Kidney (tissue), 14 donors: ENCODE measurements around the gene CHST2. TPM values are rescaled to one million over a fixed set of nuclear protein-coding genes. Genes with fewer than 3 reads are reported as not detected.

ENCODE experiments used
- DNase-seq, 5 donors: peaks; one replicate each; pipeline ENCODE4 v3.0.0-alpha.2; 2013 to 2020
- FAIRE-seq: peaks from 2 replicates; lab custom pipeline; 2012; peaks lifted over from hg19 to GRCh38; lab: Jason Lieb, UNC
- H3K27ac ChIP-seq, 2 donors: one replicate each; pipeline ENCODE4 v1.7.0; 2013; ENCODE audit warnings: low read depth in 2 of 2, low read length in 2 of 2, inconsistent platforms in 1 of 2
- H3K27me3 ChIP-seq: one replicate; pipeline ENCODE4 v1.7.1; 2013; ENCODE audit warnings: low read length, inconsistent platforms; ENCODE audit not compliant: control insufficient read depth, insufficient read depth
- H3K36me3 ChIP-seq, 3 donors: one replicate each; pipeline versions ENCODE4 v1.7.0 to v1.7.1; 2013; ENCODE audit warnings: low read length in 3 of 3, control low read depth in 1 of 3, inconsistent platforms in 1 of 3; ENCODE audit not compliant: insufficient read depth in 3 of 3, control insufficient read depth in 2 of 3
- H3K4me1 ChIP-seq, 3 donors: one replicate each; pipeline versions ENCODE4 v1.7.0 to v1.7.1; 2013; ENCODE audit warnings: low read length in 3 of 3, inconsistent platforms in 1 of 3, low read depth in 1 of 3; ENCODE audit not compliant: control insufficient read depth in 2 of 3, insufficient read depth in 2 of 3
- H3K4me3 ChIP-seq, 3 donors: one replicate each; pipeline versions ENCODE4 v1.7.0 to v1.8.1; 2013; ENCODE audit warnings: low read length in 3 of 3, control low read depth in 1 of 3, inconsistent platforms in 1 of 3
- H3K9ac ChIP-seq, 3 donors: one replicate each; pipeline versions ENCODE4 v1.7.0 to v1.7.1; 2013; ENCODE audit warnings: low read length in 3 of 3, control low read depth in 1 of 3, inconsistent platforms in 1 of 3
- H3K9me3 ChIP-seq, 3 donors: one replicate each; pipeline versions ENCODE4 v1.7.0 to v1.7.1; 2013; ENCODE audit warnings: low read length in 3 of 3, control low read depth in 1 of 3, inconsistent platforms in 1 of 3; ENCODE audit not compliant: control insufficient read depth in 2 of 3, insufficient read depth in 1 of 3
- intact Hi-C: fragments of 100-400 bp; cut with DNase I; formaldehyde crosslinking; loops from one replicate; pipeline ENCODE4 v1.11.1; 2022
- polyA plus RNA-seq: library from polyadenylated mRNA; stranded (reverse); fragments of 350-450 nt; fragmentation: Illumina TruSeq; extraction: RNeasy Lipid Tissue Mini Kit (QIAGEN cat#74804); gene quantifications from one replicate; pipeline ENCODE4 v1.2.3, GENCODE V29; 2014; ENCODE audit warnings: low read depth, low replicate concordance; ENCODE audit not compliant: insufficient read depth
- total RNA-seq: library from RNA; stranded (reverse); fragmentation: NEBNext Ultra II Directional; extraction: Animal tissue kit (Norgen Biotek cat#: 25700); gene quantifications from one replicate; pipeline ENCODE4 v1.2.1, GENCODE V29; 2021
- TF ChIP-seq, protein P1 (sequence below): IDR thresholded peaks from 3 replicates; pipeline ENCODE4 v1.5.1; 2012; ENCODE audit warnings: mild to moderate bottlenecking, moderate library complexity, borderline replicate concordance; ENCODE audit not compliant: insufficient read depth; ENCODE audit errors: extremely low read depth
- donor health status: control.
- donor health status: control.
- donor health status: control.
- donor health status: control.
- donor health status: control.
- donor health status: DM: yes; HTN: yes; CAD: no.
- donor health status: Normal renal cell carcinoma (clear cell type).

The CHST2 gene
- total and polyA plus RNA-seq, 2 donors from 2014 or later = 4.4 to 6.0 TPM

DNA sequence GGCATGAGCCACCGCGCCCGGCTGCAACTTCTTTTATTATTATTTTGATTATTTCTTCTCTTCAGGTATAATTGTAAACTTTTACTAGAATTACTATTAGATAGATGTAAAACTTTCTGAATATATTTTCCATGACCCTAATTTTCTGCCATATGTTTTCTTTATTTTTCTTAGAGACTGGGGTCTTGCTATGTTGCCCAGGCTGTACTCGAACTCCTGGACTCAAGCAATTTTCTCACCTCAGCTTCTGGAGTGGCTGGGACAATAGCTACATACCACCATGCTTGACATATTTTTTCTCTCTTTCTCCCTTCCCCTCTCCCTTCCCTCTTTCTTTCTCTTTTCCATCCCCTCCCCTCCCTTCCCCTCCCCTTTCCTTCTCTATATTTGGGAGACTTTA lies 29.6 kb upstream of the CHST2 start:
- DNase-seq (no peak), FAIRE-seq (no peak)
- Histone ChIP-seq H3K9me3 (no peaks in the 10 kb centered on the region), H3K27me3 (no peaks in the 10 kb centered on the region), H3K36me3 (no peaks in the 10 kb centered on the region), H3K4me3 (no peak overlapping the region), H3K4me1 (no peaks in the 10 kb centered on the region), H3K27ac (no peak overlapping the region), H3K9ac (no peak overlapping the region)
- intact Hi-C loops = no loop called here
- TF ChIP-seq, protein P1, sequence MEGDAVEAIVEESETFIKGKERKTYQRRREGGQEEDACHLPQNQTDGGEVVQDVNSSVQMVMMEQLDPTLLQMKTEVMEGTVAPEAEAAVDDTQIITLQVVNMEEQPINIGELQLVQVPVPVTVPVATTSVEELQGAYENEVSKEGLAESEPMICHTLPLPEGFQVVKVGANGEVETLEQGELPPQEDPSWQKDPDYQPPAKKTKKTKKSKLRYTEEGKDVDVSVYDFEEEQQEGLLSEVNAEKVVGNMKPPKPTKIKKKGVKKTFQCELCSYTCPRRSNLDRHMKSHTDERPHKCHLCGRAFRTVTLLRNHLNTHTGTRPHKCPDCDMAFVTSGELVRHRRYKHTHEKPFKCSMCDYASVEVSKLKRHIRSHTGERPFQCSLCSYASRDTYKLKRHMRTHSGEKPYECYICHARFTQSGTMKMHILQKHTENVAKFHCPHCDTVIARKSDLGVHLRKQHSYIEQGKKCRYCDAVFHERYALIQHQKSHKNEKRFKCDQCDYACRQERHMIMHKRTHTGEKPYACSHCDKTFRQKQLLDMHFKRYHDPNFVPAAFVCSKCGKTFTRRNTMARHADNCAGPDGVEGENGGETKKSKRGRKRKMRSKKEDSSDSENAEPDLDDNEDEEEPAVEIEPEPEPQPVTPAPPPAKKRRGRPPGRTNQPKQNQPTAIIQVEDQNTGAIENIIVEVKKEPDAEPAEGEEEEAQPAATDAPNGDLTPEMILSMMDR = no peak

DNA sequence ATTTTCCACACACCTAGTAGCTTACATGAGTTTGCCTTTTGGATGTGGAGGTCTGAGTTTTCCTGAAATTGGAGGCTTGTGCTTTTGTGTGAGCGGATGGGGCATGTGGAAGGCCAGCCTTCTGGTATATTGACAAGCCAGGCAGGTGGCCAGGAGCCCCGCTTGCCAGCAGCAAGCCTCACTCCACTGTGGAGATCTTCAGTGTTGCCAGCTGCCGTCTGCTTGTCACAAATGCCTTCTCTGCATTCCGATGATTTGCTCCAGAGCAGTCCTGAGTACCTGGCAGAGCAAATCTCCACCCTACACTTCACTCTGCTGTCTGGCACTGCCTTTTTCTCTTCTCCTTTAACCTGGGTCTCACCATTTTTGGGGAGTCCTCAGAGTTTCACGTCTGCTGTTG lies 29.1 kb upstream of the CHST2 start:
- no peaks in the 10 kb centered on the region for H3K9me3 ChIP-seq
- no peak overlapping the region for H3K27ac ChIP-seq
- intact Hi-C loops = no loop called here
- no peaks in the 10 kb centered on the region for H3K4me1 ChIP-seq
- TF ChIP-seq, protein P1 = no peak
- H3K36me3 ChIP-seq = no peaks in the 10 kb centered on the region
- DNase-seq (no peak), FAIRE-seq (no peak)
- H3K4me3 ChIP-seq = no peak overlapping the region
- H3K27me3 ChIP-seq = no peaks in the 10 kb centered on the region
- H3K9ac ChIP-seq = no peak overlapping the region

DNA sequence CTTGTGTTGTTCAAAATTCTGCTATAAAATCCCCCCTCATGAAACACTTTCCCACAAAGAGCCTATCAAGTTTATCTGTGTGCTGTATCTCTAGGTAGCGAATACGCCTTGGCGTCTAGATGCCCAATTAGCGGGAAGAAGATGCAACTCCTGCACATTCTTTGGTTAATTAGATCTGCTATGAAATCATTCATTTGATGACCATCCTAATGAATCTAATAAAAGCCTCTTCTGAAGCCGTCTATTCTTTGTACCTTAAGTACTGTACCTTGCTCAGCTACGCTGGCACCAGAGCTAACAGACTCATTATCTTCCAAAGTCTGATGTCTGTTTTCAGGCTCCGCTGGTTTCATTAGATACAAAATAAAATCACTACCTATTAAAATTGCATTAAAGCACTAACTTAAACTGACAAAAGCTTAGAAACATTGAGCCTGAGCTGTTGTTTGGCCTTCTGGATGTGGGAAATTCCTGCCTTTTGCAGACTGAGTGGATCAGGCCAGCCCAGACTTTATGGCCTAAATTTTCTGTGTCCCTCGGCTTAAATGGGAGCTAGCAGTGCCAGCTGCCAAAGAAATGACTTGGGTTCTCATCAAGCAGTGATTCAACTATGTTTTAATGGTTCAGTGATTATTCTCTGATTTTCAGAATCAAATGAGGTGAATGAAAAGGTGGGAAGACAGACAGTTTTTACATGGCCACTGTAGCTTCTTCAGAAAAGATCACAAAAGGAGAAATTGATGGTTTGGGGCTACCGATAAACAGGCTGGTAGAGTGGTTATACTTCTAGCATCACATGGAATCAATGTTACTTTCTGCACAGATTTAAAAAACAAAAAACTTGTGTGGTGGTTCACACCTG lies 28.4 kb upstream of the CHST2 start:
- TF ChIP-seq, protein P1 = no peak
- H3K4me1 ChIP-seq = no peaks in the 10 kb centered on the region
- H3K36me3 ChIP-seq = no peaks in the 10 kb centered on the region
- H3K27ac ChIP-seq = no peak overlapping the region
- FAIRE-seq (no peak), DNase-seq (no peak)
- H3K9ac ChIP-seq = no peak overlapping the region
- no peaks in the 10 kb centered on the region for H3K27me3 ChIP-seq
- intact Hi-C loops = no loop called here
- no peak overlapping the region for H3K4me3 ChIP-seq
- no peaks in the 10 kb centered on the region for H3K9me3 ChIP-seq

DNA sequence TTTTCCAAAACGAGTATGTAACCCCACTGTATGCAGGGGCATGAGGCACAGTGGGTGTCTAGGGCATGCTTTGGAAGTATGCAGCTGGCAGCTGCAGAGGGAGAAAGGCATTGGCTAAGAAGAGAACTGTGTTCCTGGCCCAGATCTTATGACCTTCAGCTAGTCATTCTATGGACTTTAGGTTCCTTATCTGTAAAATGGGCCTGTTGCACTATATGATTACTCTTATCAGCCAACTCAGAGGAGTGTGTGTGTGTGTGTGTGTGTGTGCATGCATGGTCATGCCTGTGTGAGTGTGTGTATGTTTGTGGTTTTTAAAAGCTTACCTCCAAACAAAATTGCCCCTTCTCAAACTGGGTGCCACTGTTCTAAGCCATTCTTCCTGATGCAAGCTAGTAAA lies 27.4 kb upstream of the CHST2 start:
- no peak overlapping the region for H3K4me3 ChIP-seq
- TF ChIP-seq, protein P1 = no peak
- H3K9ac ChIP-seq = no peak overlapping the region
- DNase-seq (no peak), FAIRE-seq (no peak)
- no peaks in the 10 kb centered on the region for H3K9me3 ChIP-seq
- no peak overlapping the region for H3K27ac ChIP-seq
- no peaks in the 10 kb centered on the region for H3K4me1 ChIP-seq
- H3K27me3 ChIP-seq = no peaks in the 10 kb centered on the region
- no peaks in the 10 kb centered on the region for H3K36me3 ChIP-seq
- intact Hi-C loops = no loop called here
